Measurements from ENCODE around the gene FCRLA.
"Not testable (repeated sequence)": the region's sequence is repeated elsewhere in the genome, so short reads cannot be mapped to it uniquely, and the experiment has no call there.

Gene FCRLA, protein sequence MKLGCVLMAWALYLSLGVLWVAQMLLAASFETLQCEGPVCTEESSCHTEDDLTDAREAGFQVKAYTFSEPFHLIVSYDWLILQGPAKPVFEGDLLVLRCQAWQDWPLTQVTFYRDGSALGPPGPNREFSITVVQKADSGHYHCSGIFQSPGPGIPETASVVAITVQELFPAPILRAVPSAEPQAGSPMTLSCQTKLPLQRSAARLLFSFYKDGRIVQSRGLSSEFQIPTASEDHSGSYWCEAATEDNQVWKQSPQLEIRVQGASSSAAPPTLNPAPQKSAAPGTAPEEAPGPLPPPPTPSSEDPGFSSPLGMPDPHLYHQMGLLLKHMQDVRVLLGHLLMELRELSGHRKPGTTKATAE

DNA sequence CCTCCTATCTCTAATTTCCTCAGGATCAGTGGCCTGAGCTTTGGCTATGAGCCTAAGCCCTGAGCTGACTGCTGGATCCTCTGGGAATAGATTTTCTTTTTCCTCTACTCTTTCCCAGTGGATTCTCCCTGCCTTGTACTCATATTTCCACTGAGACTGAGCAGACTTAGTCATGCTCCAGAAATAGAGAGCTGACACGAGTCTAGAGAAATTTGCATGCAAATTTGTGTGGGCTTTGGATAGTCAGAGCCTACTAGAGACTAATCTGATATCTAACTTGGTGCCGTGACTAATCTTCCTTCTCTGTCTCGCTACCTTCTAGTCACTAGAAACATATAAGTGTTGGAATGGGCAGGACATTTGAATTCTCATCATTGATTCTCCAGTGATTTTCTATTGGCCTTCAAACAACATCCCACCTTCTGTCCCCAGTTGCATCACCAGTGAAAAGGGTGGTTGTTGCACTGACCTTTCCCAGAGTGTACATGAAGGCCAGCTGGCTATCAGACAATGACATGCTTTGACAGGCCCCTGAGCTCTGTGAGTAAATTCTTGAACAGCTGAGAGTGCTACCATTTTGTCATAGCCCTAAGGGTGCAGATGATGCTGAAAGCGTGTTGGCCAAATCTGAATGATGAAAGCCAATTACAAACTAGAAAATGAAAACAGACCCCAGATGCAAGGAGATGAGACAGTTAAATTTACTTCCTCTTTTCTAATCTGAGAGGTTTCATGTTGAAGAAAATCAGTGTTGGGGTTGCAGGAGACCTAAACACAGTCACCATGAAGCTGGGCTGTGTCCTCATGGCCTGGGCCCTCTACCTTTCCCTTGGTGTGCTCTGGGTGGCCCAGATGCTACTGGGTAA, at the start of gene FCRLA:
Gene FCRLA, plus strand, starts transcription at position 748 of the 866 bp plus-strand sequence. Its CDS starts 36 bp downstream, at position 784.
- Histone ChIP-seq H3K4me3 (ENCODE audit: low read length in 2 of 2) (no peak within 1 kb of the TSS), H3K9ac (ENCODE audit: low read length in 2 of 2) (no peak within 1 kb of the TSS), H3K4me1 (ENCODE audit: control insufficient read depth, insufficient read depth, low read length) (no peaks in the 10 kb centered on the region), H3K36me3 (ENCODE audit: control insufficient read depth in 2 of 2, insufficient read depth in 2 of 2, low read length in 2 of 2) (no peaks in the 10 kb centered on the region), H3K27ac (ENCODE audit: low read length) (no peak within 1 kb of the TSS), H3K9me3 (ENCODE audit: control insufficient read depth in 2 of 2, low read length in 2 of 2) (no peaks in the 10 kb centered on the region), H3K27me3 (ENCODE audit: control insufficient read depth in 1 of 2, insufficient read depth in 2 of 2, low read length in 2 of 2) (peaks cover 2 to 8% of the 10 kb centered on the region in 2 donors)

DNA sequence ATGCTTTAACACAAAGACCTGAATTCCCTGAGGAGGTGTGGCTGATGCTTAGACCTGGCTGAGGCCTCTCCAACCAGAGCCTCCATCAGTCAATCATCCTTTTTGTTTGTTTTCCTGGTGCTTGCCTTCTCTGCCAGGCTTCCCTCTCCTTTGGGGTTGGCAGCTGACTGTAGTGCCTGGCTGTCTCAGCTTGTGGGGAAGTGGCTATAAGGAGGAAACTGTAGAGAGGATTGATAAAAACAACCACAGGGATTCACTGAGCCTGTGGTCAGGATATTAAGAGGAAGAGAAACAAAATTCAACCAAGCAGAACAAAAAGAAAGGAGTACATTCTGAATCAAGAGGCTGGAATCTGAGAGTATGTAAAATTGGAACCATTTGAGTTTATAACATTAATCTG, 48.5 kb upstream of the FCRLA start:
- not testable (repeated sequence) for H3K27me3 ChIP-seq (ENCODE audit: control insufficient read depth in 1 of 2, insufficient read depth in 2 of 2, low read length in 2 of 2); H3K36me3 ChIP-seq (ENCODE audit: control insufficient read depth in 2 of 2, insufficient read depth in 2 of 2, low read length in 2 of 2); H3K27ac ChIP-seq (ENCODE audit: low read length); H3K9ac ChIP-seq (ENCODE audit: low read length in 2 of 2); H3K9me3 ChIP-seq (ENCODE audit: control insufficient read depth in 2 of 2, low read length in 2 of 2); H3K4me3 ChIP-seq (ENCODE audit: low read length in 2 of 2); H3K4me1 ChIP-seq (ENCODE audit: control insufficient read depth, insufficient read depth, low read length)

DNA sequence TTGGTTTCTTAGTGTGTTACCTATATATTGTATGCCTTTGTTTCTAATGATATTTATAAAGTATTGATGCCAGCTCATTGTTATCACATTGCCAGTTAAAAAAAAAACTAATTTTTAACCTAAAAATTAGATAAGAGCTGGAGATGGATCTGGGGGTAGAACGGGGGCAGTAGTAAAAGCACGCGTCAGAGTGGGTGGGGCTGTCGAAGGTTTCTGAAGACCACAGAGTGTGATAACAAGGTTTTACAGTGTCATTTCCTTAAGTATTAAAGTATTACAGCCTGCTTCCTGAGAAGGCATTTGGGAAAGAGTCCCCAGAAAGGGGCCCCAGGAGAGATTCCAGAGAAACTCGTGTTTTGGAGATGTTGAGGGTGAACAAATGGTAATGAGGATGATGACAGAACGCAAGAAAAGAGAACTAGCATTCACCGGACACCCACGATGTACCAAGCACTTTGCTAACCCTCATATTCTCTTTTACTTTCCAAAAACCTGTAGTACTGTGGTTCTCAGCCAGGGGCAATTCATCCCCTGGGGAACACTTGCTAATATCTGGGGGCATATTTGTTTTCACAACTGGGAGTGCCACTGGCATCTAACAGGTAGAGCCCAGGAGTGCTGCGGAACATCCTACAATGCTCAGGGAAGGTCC, 45.2 kb upstream of the FCRLA start:
- not testable (repeated sequence) for H3K4me3 ChIP-seq (ENCODE audit: low read length in 2 of 2); H3K36me3 ChIP-seq (ENCODE audit: control insufficient read depth in 2 of 2, insufficient read depth in 2 of 2, low read length in 2 of 2); H3K27ac ChIP-seq (ENCODE audit: low read length); H3K27me3 ChIP-seq (ENCODE audit: control insufficient read depth in 1 of 2, insufficient read depth in 2 of 2, low read length in 2 of 2); H3K4me1 ChIP-seq (ENCODE audit: control insufficient read depth, insufficient read depth, low read length); H3K9me3 ChIP-seq (ENCODE audit: control insufficient read depth in 2 of 2, low read length in 2 of 2); H3K9ac ChIP-seq (ENCODE audit: low read length in 2 of 2)

DNA sequence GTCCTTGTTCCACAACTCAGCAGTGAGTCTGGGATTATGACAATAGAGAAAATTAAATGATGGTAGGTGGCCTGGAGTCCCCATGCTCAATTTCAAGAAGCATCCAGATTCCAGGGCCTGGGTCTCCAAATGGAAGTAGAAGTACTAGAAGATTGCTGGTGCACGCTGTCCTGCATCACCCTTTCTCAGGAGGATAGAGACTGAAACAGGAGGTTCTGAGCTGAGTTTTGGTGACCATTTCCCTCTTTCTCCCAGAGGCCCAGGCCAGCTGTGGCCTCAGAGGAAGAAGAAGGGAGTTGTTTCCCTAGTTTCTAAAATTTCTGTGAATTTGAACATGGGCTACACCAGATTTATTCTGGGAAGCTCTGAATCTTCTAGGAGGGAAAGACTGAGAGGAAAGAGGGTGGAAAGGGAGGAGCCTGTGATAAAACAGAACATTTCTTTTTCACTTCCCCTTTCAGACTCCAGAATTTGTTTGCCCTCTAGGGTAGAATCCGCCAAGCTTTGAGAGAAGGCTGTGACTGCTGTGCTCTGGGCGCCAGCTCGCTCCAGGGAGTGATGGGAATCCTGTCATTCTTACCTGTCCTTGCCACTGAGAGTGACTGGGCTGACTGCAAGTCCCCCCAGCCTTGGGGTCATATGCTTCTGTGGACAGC, 44.2 kb upstream of the FCRLA start, which contains the start of gene FCGR2B:
Gene FCGR2B, plus strand, starts transcription at position 460 of the 656 bp plus-strand sequence. Its CDS starts 99 bp downstream, at position 559.
- H3K27ac ChIP-seq (ENCODE audit: low read length); H3K9me3 ChIP-seq (ENCODE audit: control insufficient read depth in 2 of 2, low read length in 2 of 2); H3K27me3 ChIP-seq (ENCODE audit: control insufficient read depth in 1 of 2, insufficient read depth in 2 of 2, low read length in 2 of 2); H3K36me3 ChIP-seq (ENCODE audit: control insufficient read depth in 2 of 2, insufficient read depth in 2 of 2, low read length in 2 of 2); H3K4me3 ChIP-seq (ENCODE audit: low read length in 2 of 2); H3K9ac ChIP-seq (ENCODE audit: low read length in 2 of 2); H3K4me1 ChIP-seq (ENCODE audit: control insufficient read depth, insufficient read depth, low read length): not testable (repeated sequence)

DNA sequence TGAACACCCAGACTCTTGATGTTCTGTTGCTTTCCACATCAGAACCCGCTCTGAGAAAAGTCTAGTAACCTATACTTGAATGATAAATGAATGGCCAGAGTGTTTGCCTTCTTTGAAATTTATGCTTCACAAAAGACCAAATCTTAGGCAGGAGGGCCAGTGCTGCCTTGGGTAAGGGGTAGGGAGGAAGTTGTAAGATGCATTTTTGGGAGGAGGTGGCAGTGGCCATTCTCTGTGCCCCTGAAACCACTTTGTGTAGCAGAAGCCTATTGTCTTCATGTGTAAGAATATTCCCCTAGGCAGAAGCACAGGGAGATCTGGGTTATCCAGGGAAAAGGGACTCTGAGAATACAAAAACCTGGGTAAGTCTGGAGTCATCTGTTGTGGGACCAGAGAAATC, 43.5 kb upstream of the FCRLA start:
- not testable (repeated sequence) for H3K36me3 ChIP-seq (ENCODE audit: control insufficient read depth in 2 of 2, insufficient read depth in 2 of 2, low read length in 2 of 2); H3K9me3 ChIP-seq (ENCODE audit: control insufficient read depth in 2 of 2, low read length in 2 of 2); H3K27me3 ChIP-seq (ENCODE audit: control insufficient read depth in 1 of 2, insufficient read depth in 2 of 2, low read length in 2 of 2); H3K4me1 ChIP-seq (ENCODE audit: control insufficient read depth, insufficient read depth, low read length); H3K27ac ChIP-seq (ENCODE audit: low read length); H3K4me3 ChIP-seq (ENCODE audit: low read length in 2 of 2); H3K9ac ChIP-seq (ENCODE audit: low read length in 2 of 2)

DNA sequence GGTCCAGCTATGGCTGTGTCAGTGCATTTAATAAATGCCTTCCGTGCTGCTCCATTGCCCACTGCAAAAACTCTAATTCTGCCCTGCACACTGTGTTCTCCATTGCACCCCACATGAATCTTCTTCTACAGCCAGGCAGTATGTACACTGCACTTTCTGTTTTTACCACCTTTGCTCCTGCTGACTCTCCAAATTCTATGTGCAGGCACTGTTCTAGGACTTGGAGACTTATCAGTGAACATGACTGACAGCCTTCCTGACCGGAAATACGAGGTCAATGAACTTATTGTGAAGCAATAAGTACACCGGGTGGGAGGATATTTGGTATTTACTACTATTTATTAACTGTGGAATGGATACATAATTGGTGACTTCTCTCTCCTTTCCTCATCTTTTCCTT, 42.3 kb upstream of the FCRLA start:
- not testable (repeated sequence) for H3K27me3 ChIP-seq (ENCODE audit: control insufficient read depth in 1 of 2, insufficient read depth in 2 of 2, low read length in 2 of 2); H3K4me3 ChIP-seq (ENCODE audit: low read length in 2 of 2); H3K9me3 ChIP-seq (ENCODE audit: control insufficient read depth in 2 of 2, low read length in 2 of 2); H3K27ac ChIP-seq (ENCODE audit: low read length); H3K36me3 ChIP-seq (ENCODE audit: control insufficient read depth in 2 of 2, insufficient read depth in 2 of 2, low read length in 2 of 2); H3K4me1 ChIP-seq (ENCODE audit: control insufficient read depth, insufficient read depth, low read length); H3K9ac ChIP-seq (ENCODE audit: low read length in 2 of 2)

DNA sequence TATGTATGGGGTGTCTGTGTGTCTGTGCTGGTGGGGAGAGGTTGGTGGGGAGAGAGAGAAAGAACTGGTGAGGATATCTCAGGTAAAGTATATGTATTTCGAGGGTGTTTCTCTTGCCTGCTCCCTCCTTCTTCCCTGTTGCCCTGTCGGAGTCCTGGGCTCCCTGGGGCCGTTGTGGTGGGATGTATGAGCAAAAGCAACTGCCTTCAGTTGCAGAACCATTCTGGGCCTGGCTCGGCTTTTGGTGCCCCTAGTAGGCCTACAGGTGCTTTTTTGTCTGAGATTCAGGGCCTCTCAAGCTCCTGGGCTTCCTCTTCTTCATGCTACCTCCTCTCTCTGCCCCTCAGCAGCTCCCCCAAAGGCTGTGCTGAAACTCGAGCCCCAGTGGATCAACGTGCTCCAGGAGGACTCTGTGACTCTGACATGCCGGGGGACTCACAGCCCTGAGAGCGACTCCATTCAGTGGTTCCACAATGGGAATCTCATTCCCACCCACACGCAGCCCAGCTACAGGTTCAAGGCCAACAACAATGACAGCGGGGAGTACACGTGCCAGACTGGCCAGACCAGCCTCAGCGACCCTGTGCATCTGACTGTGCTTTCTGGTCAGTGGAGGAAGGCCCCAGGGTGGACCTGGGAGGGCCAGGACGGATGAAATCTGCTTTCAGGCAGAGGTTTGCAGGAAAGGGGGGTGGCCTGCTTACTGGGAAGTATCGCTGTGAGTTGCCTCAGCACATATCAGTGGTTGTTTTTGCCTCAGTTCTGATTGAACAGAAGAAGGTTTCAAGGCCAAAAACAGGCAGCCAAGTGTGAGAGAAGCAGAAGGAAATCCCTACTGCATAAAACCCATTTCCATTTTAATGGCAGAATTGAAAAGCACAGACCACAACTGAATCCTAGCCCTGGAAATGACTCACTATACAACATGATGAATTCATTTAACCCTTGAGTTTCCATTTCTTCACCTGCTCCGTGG, 35.7 kb upstream of the FCRLA start:
- H3K4me1 ChIP-seq (ENCODE audit: control insufficient read depth, insufficient read depth, low read length); H3K9ac ChIP-seq (ENCODE audit: low read length in 2 of 2); H3K9me3 ChIP-seq (ENCODE audit: control insufficient read depth in 2 of 2, low read length in 2 of 2); H3K27ac ChIP-seq (ENCODE audit: low read length); H3K27me3 ChIP-seq (ENCODE audit: control insufficient read depth in 1 of 2, insufficient read depth in 2 of 2, low read length in 2 of 2); H3K36me3 ChIP-seq (ENCODE audit: control insufficient read depth in 2 of 2, insufficient read depth in 2 of 2, low read length in 2 of 2); H3K4me3 ChIP-seq (ENCODE audit: low read length in 2 of 2): not testable (repeated sequence)

DNA sequence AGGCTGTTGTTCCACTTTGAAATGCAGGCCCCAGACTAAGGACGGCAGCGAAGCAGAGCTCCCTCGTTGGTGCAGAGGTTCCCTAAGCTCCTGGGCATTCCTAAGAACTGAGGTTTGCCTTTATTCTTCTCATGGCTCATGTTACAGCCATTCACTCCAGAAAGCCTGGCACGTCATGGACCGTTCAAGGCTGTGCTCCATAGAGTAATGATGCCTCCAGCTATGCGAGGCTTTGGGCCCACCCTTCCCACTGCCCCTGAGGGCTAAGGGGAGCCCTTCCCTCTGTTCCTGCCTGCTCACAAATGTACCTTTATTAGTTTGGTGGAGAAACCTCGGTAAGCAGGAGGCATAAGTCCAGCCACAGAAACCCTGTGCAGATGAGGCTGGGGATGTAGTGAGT, 33.6 kb upstream of the FCRLA start:
- not testable (repeated sequence) for H3K27ac ChIP-seq (ENCODE audit: low read length); H3K4me3 ChIP-seq (ENCODE audit: low read length in 2 of 2); H3K9ac ChIP-seq (ENCODE audit: low read length in 2 of 2); H3K4me1 ChIP-seq (ENCODE audit: control insufficient read depth, insufficient read depth, low read length); H3K9me3 ChIP-seq (ENCODE audit: control insufficient read depth in 2 of 2, low read length in 2 of 2); H3K36me3 ChIP-seq (ENCODE audit: control insufficient read depth in 2 of 2, insufficient read depth in 2 of 2, low read length in 2 of 2); H3K27me3 ChIP-seq (ENCODE audit: control insufficient read depth in 1 of 2, insufficient read depth in 2 of 2, low read length in 2 of 2)

DNA sequence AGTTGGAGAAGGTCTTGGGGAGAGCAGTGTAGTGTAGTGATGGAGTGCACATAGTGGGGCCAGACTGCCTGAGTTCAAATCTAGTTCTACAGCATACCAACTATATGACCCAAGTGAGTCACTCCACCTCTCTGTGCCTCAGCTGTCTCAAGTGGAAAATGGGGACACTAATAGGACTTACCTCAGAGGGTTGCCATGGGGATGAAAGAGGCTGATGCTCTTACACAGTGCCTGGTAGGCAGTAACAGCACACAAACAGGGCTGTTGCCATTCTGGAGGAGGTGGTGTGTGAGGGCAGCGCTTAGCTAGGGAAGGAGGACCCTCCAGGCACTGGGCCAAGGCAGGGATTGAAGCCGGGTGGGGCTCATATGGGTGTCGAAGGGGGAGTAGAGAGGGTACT, 32.6 kb upstream of the FCRLA start:
- H3K27me3 ChIP-seq (ENCODE audit: control insufficient read depth in 1 of 2, insufficient read depth in 2 of 2, low read length in 2 of 2); H3K9ac ChIP-seq (ENCODE audit: low read length in 2 of 2); H3K9me3 ChIP-seq (ENCODE audit: control insufficient read depth in 2 of 2, low read length in 2 of 2); H3K36me3 ChIP-seq (ENCODE audit: control insufficient read depth in 2 of 2, insufficient read depth in 2 of 2, low read length in 2 of 2); H3K4me3 ChIP-seq (ENCODE audit: low read length in 2 of 2); H3K4me1 ChIP-seq (ENCODE audit: control insufficient read depth, insufficient read depth, low read length); H3K27ac ChIP-seq (ENCODE audit: low read length): not testable (repeated sequence)

DNA sequence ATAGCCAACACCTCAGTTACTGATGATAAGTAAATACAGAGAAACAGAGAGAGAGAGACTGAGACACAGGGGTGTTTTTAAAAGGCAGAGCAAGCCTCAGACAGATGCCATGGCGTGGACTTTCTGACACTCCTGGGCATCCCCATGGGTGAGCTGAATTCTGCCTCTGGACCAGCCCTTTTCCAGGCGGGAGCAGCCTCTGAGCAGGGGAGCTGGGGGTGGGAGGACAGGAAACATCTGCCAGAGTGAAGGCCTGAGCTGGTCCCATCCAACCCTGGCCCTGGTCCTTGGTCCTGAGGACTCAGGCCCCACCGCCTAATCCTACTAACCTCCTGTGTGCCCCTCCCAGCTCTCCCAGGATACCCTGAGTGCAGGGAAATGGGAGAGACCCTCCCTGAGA, 32.1 kb upstream of the FCRLA start:
- H3K9me3 ChIP-seq (ENCODE audit: control insufficient read depth in 2 of 2, low read length in 2 of 2); H3K27ac ChIP-seq (ENCODE audit: low read length); H3K9ac ChIP-seq (ENCODE audit: low read length in 2 of 2); H3K4me3 ChIP-seq (ENCODE audit: low read length in 2 of 2); H3K36me3 ChIP-seq (ENCODE audit: control insufficient read depth in 2 of 2, insufficient read depth in 2 of 2, low read length in 2 of 2); H3K4me1 ChIP-seq (ENCODE audit: control insufficient read depth, insufficient read depth, low read length); H3K27me3 ChIP-seq (ENCODE audit: control insufficient read depth in 1 of 2, insufficient read depth in 2 of 2, low read length in 2 of 2): not testable (repeated sequence)

Data from stomach smooth muscle (tissue), 2 donors.